ENCODE measurements around the gene MLEC.

DNA sequence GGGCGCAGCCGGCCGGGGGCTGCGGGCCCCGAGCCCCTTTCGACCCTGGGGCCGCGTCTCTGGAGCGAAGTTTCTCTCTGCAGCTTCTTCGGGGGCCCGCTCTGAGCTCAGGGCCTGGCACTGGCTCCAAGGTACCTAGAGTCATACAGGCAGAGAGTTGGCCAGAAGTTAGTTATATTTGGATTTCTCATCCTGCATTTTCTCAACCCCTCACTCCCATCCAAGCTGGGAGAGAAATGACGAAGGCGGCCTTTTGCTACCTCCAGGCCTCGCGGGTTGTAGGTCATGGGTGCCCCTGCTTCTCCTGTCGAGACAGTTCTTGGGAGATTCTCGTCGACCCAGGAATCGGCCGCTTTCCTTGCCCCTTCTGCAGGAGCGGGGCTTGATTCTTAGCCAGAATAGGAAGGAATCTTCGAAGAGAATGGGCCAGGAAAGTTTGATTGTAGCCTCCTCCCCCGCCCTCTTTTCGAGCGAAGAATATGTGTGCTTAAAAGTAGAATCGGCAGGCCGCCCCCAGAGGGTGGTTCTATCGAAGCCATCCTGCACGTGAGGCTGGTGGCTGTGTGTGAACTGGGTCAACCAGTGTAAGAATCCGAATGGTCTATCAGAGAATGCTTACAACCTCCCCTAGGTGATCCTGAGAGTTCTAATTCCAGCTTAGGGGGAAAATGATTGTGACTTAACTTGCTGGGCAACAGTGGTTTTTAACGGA is 785 bp downstream of the MLEC start:
- TF ChIP-seq EZH2phosphoT487 (IDR thresholded peaks at IDR 0.05; ENCODE audit: low read length): no peak
- TF ChIP-seq, protein P1, sequence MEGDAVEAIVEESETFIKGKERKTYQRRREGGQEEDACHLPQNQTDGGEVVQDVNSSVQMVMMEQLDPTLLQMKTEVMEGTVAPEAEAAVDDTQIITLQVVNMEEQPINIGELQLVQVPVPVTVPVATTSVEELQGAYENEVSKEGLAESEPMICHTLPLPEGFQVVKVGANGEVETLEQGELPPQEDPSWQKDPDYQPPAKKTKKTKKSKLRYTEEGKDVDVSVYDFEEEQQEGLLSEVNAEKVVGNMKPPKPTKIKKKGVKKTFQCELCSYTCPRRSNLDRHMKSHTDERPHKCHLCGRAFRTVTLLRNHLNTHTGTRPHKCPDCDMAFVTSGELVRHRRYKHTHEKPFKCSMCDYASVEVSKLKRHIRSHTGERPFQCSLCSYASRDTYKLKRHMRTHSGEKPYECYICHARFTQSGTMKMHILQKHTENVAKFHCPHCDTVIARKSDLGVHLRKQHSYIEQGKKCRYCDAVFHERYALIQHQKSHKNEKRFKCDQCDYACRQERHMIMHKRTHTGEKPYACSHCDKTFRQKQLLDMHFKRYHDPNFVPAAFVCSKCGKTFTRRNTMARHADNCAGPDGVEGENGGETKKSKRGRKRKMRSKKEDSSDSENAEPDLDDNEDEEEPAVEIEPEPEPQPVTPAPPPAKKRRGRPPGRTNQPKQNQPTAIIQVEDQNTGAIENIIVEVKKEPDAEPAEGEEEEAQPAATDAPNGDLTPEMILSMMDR (IDR thresholded peaks at IDR 0.05; ENCODE audit: low read length): no peak
- TF ChIP-seq EZH2 (optimal IDR thresholded peaks at IDR 0.05; ENCODE audit: low read depth, low read length): no peak
